Neural cell (in vitro differentiated cells): ENCODE results near the gene CXCL1. TPM values are rescaled to one million over a fixed set of nuclear protein-coding genes. Genes with fewer than 3 reads are reported as not detected.

Experiments used
- H2AFZ ChIP-seq: fragments of 200-600, 300-800 bp; sonication (generic), shearing (Covaris generic); 2 replicates; pipeline ENCODE4 v1.6.0; 2014; ENCODE audit warnings: low read depth, mild to moderate bottlenecking, antibody characterized with exemption, low read length, moderate library complexity
- H3F3A ChIP-seq: fragments of 200-600 bp; shearing (Covaris generic); 2 replicates; pipeline ENCODE4 v1.6.1; 2016; ENCODE audit warnings: mild to moderate bottlenecking, moderate library complexity, mixed read lengths, antibody characterized with exemption, low read length; ENCODE audit not compliant: insufficient read depth, poor library complexity, severe bottlenecking
- H3K27ac ChIP-seq: fragments of 200-600, 300-800 bp; sonication (generic), shearing (Covaris generic); 2 replicates; pipeline ENCODE4 v1.5.1; 2014; ENCODE audit warnings: mild to moderate bottlenecking, low read length, moderate library complexity
- H3K27me3 ChIP-seq: fragments of 300-800, 200-600 bp; sonication (generic), shearing (Covaris generic); 2 replicates; pipeline ENCODE4 v1.6.0; 2014; ENCODE audit warnings: mild to moderate bottlenecking, low read depth, low read length, moderate library complexity; ENCODE audit not compliant: insufficient read depth
- H3K36me3 ChIP-seq: fragments of 300-800, 200-600 bp; sonication (generic), shearing (Covaris generic); 2 replicates; pipeline ENCODE4 v1.5.1; 2014; ENCODE audit warnings: mild to moderate bottlenecking, antibody characterized with exemption, low read length, moderate library complexity; ENCODE audit not compliant: insufficient read depth
- H3K4me2 ChIP-seq: fragments of 300-800, 200-600 bp; sonication (generic), shearing (Covaris generic); 2 replicates; pipeline ENCODE4 v1.6.0; 2014; ENCODE audit warnings: mild to moderate bottlenecking, low read length
- H3K4me3 ChIP-seq: fragments of 300-800, 200-600 bp; sonication (generic), shearing (Covaris generic); 2 replicates; pipeline ENCODE4 v1.5.1; 2014; ENCODE audit warnings: mild to moderate bottlenecking, low read length, moderate library complexity
- H3K79me2 ChIP-seq: fragments of 200-600 bp; shearing (Covaris generic); replicated peaks from 2 replicates; pipeline ENCODE4 v1.6.0; 2014; ENCODE audit warnings: mild to moderate bottlenecking, low read length, moderate library complexity; ENCODE audit not compliant: insufficient read depth
- H3K9ac ChIP-seq: fragments of 300-800, 200-600 bp; sonication (generic), shearing (Covaris generic); 2 replicates; pipeline ENCODE4 v1.6.1; 2016; ENCODE audit warnings: mild to moderate bottlenecking, low read length, mixed read lengths
- H3K9me2 ChIP-seq: fragments of 200-600 bp; shearing (Covaris generic); 2 replicates; pipeline ENCODE4 v1.6.1; 2016; ENCODE audit warnings: mild to moderate bottlenecking, low read length, mixed read lengths; ENCODE audit not compliant: insufficient read depth
- H3K9me3 ChIP-seq: fragments of 200-600, 300-800 bp; sonication (generic), shearing (Covaris generic); 2 replicates; pipeline ENCODE4 v1.6.1; 2016; ENCODE audit warnings: mild to moderate bottlenecking, mixed run types, low read length, moderate library complexity, mixed read lengths
- H4K20me1 ChIP-seq: fragments of 200-600 bp; shearing (Covaris generic); 2 replicates; pipeline ENCODE4 v1.6.1; 2016; ENCODE audit warnings: mild to moderate bottlenecking, mixed run types; ENCODE audit not compliant: insufficient read depth
- CTCF ChIP-seq: fragments of 450-650 bp; IDR thresholded peaks from 2 replicates; pipeline ENCODE4 v1.5.1; 2014; ENCODE audit warnings: antibody characterized with exemption, mild to moderate bottlenecking, moderate library complexity; ENCODE audit not compliant: poor library complexity, severe bottlenecking
- EP300 ChIP-seq: fragments of 450-650 bp; conservative IDR thresholded peaks from 2 replicates; pipeline ENCODE4 v1.6.1; 2014; ENCODE audit warnings: antibody characterized with exemption, mild to moderate bottlenecking, moderate library complexity; ENCODE audit not compliant: poor library complexity, severe bottlenecking
- EZH2 ChIP-seq: fragments of 200-600, 300-800 bp; shearing (Covaris generic), sonication (generic); IDR thresholded peaks from 2 replicates; pipeline ENCODE4 v1.6.1; 2014; ENCODE audit warnings: antibody characterized with exemption, low read length, borderline replicate concordance, mild to moderate bottlenecking; ENCODE audit not compliant: insufficient read depth, poor library complexity, severe bottlenecking
- MXI1 ChIP-seq: fragments of 450-650 bp; conservative IDR thresholded peaks from 2 replicates; pipeline ENCODE4 v1.6.1; 2014; ENCODE audit warnings: antibody characterized with exemption, mild to moderate bottlenecking; ENCODE audit not compliant: poor library complexity, severe bottlenecking
- POLR2AphosphoS5 ChIP-seq: IDR thresholded peaks from 2 replicates; pipeline ENCODE4 v1.6.1; 2012
- RAD21 ChIP-seq: fragments of 450-650 bp; conservative IDR thresholded peaks from 2 replicates; pipeline ENCODE4 v1.6.1; 2014; ENCODE audit warnings: antibody characterized with exemption, mild to moderate bottlenecking, moderate library complexity
- REST ChIP-seq: IDR thresholded peaks from 2 replicates; pipeline ENCODE4 v1.6.1; 2012; ENCODE audit warnings: borderline replicate concordance
- SMC3 ChIP-seq: fragments of 450-650 bp; conservative IDR thresholded peaks from 2 replicates; pipeline ENCODE4 v1.6.1; 2014; ENCODE audit warnings: antibody characterized with exemption, mild to moderate bottlenecking, moderate library complexity; ENCODE audit not compliant: poor library complexity
- TAF1 ChIP-seq: IDR thresholded peaks from 2 replicates; pipeline ENCODE4 v1.6.1; 2012; ENCODE audit warnings: low read depth
- polyA plus RNA-seq: library from polyadenylated mRNA; depleted of rRNA; stranded (reverse); fragments of >200 nt; gene quantifications from 2 replicates; pipeline ENCODE4 v1.2.3, GENCODE V29; 2014

The CXCL1 gene
- polyA plus RNA-seq, 1 donor from 2014 or later, result not detected

- no peaks in the 10 kb centered on the region for H3K9me2 ChIP-seq
- no peak overlapping the region for H3K9ac ChIP-seq
- H3K79me2 ChIP-seq, result no peaks in the 10 kb centered on the region
- H3K4me2 ChIP-seq, result no peak overlapping the region
- H3K36me3 ChIP-seq, result no peaks in the 10 kb centered on the region
- TF ChIP-seq POLR2AphosphoS5 (no peak), REST (no peak), RAD21 (no peak), SMC3 (no peak), MXI1 (no peak), TAF1 (no peak), CTCF (no peak), EP300 (no peak), EZH2 (no peak)
- no peaks in the 10 kb centered on the region for H3K27me3 ChIP-seq
- H4K20me1 ChIP-seq, result no peaks in the 10 kb centered on the region
- no peak overlapping the region for H3K27ac ChIP-seq
- H3F3A ChIP-seq, result no peaks in the 10 kb centered on the region
- H2AFZ ChIP-seq, result no peak overlapping the region
- H3K4me3 ChIP-seq, result no peak overlapping the region
- no peaks in the 10 kb centered on the region for H3K9me3 ChIP-seq
Observed at GRCh38 chr4:73912191-73912590, 43.0 kb downstream of the CXCL1 start.

- Histone ChIP-seq H3K4me2 (no peak overlapping the region), H4K20me1 (no peaks in the 10 kb centered on the region), H3K79me2 (no peaks in the 10 kb centered on the region), H3K9me3 (no peaks in the 10 kb centered on the region), H3K9me2 (no peaks in the 10 kb centered on the region), H3K27ac (no peak overlapping the region), H3K27me3 (no peaks in the 10 kb centered on the region), H3K9ac (no peak overlapping the region), H2AFZ (no peak overlapping the region), H3K36me3 (no peaks in the 10 kb centered on the region), H3F3A (no peaks in the 10 kb centered on the region), H3K4me3 (no peak overlapping the region)
- TF ChIP-seq SMC3 (no peak), EZH2 (no peak), POLR2AphosphoS5 (no peak), REST (no peak), EP300 (no peak), RAD21 (no peak), MXI1 (no peak), TAF1 (no peak), CTCF (no peak)
Observed at GRCh38 chr4:73914071-73914470, 44.9 kb downstream of the CXCL1 start.
